ENCODE measurements around the gene PLEKHN1. TPM values are rescaled to one million over a fixed set of nuclear protein-coding genes. Genes with fewer than 3 reads are reported as not detected.

Gene PLEKHN1
- total RNA-seq, 1 donor from 2014 or later, result 1.3 TPM

DNA sequence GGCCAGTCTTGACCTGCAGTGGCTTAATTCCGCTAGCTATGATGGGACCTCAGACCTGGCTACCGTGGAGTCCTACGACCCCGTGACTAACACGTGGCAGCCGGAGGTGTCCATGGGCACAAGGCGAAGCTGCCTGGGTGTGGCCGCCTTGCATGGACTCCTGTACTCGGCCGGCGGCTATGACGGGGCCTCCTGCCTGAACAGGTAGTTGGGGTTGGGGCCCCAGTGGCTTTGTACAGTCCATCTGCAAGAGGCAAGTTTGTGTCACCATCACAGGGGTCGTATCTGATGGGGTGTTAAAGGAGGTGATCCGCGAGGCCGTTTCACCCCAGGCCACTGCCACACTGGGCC is 3.0 kb upstream of the PLEKHN1 start:
- ChIA-PET CTCF (interaction anchor here (1.1 kb wide), 1 partner anchor 13 kb away, joined by 3 read pairs; no protein-coding TSS in a partner anchor), POLR2A (no interaction called here)
- Mint-ChIP-seq H3K27ac (no peak overlapping the region), H3K4me3 (no peak overlapping the region), H3K36me3 (ENCODE audit: low read depth) (peaks cover 3% of the 10 kb centered on the region), H3K9me3 (no peaks in the 10 kb centered on the region), H3K27me3 (no peaks in the 10 kb centered on the region), H3K4me1 (peaks cover 17% of the 10 kb centered on the region)
- TF ChIP-seq, protein P1, sequence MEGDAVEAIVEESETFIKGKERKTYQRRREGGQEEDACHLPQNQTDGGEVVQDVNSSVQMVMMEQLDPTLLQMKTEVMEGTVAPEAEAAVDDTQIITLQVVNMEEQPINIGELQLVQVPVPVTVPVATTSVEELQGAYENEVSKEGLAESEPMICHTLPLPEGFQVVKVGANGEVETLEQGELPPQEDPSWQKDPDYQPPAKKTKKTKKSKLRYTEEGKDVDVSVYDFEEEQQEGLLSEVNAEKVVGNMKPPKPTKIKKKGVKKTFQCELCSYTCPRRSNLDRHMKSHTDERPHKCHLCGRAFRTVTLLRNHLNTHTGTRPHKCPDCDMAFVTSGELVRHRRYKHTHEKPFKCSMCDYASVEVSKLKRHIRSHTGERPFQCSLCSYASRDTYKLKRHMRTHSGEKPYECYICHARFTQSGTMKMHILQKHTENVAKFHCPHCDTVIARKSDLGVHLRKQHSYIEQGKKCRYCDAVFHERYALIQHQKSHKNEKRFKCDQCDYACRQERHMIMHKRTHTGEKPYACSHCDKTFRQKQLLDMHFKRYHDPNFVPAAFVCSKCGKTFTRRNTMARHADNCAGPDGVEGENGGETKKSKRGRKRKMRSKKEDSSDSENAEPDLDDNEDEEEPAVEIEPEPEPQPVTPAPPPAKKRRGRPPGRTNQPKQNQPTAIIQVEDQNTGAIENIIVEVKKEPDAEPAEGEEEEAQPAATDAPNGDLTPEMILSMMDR (IDR thresholded peaks at IDR 0.05), result no peak
- no peak for DNase-seq
- no peak for ATAC-seq (ENCODE audit: low read depth)
- intact Hi-C loops (cut with micrococcal nuclease), result loop anchor here (5.0 kb wide), 1 partner anchor 56 kb away; no protein-coding TSS in a partner anchor

DNA sequence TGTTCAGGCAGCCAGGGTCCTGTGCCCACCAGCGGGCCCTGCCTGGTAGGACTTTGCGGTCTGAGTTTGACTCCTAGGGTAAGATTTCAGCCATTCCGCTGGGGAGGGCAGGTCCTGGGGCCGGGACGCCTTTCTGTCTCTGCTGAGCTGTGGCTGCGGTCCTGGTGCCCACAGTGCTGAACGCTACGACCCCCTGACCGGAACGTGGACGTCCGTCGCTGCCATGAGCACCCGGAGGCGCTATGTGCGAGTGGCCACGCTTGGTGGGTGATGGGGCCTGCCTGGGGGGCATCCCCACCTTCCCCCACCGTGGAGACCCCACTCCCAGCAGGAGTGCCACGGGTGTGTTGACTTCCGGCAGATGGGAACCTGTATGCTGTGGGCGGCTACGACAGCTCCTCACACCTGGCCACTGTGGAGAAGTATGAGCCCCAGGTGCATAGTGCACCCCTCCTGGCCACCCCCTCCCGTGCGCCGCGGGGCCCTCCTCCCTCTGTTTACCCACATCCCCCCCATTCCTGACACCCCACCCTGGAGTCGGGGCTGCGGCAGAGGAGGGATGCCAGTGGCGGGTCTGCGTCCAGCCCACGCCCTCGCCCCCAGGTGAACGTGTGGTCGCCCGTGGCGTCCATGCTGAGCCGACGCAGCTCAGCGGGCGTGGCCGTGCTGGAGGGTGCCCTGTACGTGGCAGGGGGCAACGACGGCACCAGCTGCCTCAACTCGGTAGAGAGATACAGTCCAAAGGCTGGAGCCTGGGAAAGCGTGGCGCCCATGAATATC is 2.3 kb upstream of the PLEKHN1 start:
- DNase-seq (no peak), ATAC-seq (ENCODE audit: low read depth) (no peak)
- intact Hi-C loops (cut with micrococcal nuclease), result loop anchor here (5.0 kb wide), 1 partner anchor 57 kb away; no protein-coding TSS in a partner anchor
- Mint-ChIP-seq H3K27me3 (no peaks in the 10 kb centered on the region), H3K9me3 (no peaks in the 10 kb centered on the region), H3K4me3 (no peak overlapping the region), H3K36me3 (ENCODE audit: low read depth) (peaks cover 1% of the 10 kb centered on the region), H3K27ac (no peak overlapping the region), H3K4me1 (peaks cover 12% of the 10 kb centered on the region)
- ChIA-PET CTCF (interaction anchor here (1.1 kb wide), 1 partner anchor 12 kb away, joined by 3 read pairs; no protein-coding TSS in a partner anchor), POLR2A (no interaction called here)
- TF ChIP-seq, protein P1 (IDR thresholded peaks at IDR 0.05), result no peak

DNA sequence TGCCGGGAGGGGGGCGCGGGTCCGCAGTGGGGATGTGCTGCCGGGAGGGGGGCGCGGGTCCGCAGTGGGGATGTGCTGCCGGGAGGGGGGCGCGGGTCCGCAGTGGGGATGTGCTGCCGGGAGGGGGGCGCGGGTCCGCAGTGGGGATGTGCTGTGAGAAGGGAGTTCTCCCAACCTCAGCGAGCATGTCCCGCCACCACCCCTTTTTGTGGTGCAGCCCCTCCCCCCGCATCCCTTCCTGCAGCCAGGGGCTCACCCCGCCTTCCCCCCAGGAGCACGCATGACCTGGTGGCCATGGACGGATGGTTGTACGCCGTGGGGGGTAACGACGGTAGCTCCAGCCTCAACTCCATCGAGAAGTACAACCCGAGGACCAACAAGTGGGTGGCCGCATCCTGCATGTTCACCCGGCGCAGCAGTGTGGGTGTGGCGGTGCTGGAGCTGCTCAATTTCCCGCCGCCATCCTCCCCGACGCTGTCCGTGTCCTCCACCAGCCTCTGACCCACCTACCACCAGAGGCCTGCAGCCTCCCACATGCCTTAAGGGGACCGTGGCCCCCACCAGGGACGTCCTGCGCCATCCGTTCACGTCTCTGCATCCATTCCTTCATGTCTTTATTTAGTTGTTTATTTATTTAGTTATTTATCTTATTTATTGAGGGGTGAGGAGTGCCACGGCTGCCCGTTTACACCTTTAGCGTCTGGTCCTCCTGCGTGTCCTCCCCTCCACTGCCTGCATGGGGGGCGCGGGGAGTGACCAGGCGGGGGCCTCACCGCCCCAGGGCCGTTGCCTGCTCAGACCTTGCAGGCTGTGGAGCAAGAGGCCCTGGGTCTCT is 1.4 kb upstream of the PLEKHN1 start:
- Mint-ChIP-seq H3K4me3 (no peak overlapping the region), H3K27ac (no peak overlapping the region), H3K36me3 (ENCODE audit: low read depth) (peaks cover 1% of the 10 kb centered on the region), H3K4me1 (peaks cover 12% of the 10 kb centered on the region), H3K27me3 (peaks cover 4% of the 10 kb centered on the region), H3K9me3 (no peaks in the 10 kb centered on the region)
- POLR2A ChIA-PET, result no interaction called here
- DNase-seq (no peak), ATAC-seq (ENCODE audit: low read depth) (no peak)
- CTCF ChIA-PET, result no interaction called here
- TF ChIP-seq, protein P1 (IDR thresholded peaks at IDR 0.05), result no peak
- intact Hi-C loops (cut with micrococcal nuclease), result loop anchor here (5.0 kb wide), 2 partner anchors 43 to 58 kb away; partner anchors contain the start of gene SAMD11

DNA sequence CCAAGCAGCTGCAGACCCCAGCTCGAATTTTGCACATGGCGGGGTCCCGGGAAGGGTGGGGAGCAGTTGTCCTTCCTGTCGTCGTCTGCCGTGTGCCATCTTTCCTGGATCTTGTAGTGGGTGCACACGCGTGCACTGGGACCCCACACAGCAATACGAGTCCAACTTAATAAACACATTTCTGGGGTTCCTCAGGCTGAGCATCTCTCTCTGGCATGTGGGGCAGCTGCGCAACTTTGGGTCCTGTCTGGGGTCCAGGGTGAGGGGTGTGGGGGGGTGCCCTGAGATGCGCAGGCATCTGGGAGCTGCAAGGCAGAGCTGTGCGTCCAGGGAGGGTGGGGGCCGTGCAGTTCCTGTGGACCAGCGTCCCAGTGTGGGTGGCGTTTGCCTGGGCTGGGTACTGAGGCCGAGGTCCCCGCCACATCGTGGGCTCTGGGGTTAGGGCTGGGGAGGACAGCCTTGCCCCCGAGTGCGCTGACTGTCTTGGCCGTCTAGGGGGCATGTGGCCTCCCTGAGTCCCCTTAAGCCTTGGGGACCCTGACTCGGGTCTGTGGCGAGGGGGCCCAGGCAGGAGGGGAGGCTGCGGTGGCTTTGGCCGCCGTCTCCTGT is 652 bp upstream of the PLEKHN1 start:
- Mint-ChIP-seq H3K27me3 (peaks cover 4% of the 10 kb centered on the region), H3K9me3 (no peaks in the 10 kb centered on the region), H3K4me3 (no peak overlapping the region), H3K27ac (no peak overlapping the region), H3K4me1 (peaks cover 11% of the 10 kb centered on the region), H3K36me3 (ENCODE audit: low read depth) (peaks cover 1% of the 10 kb centered on the region)
- ATAC-seq (ENCODE audit: low read depth), result no peak
- TF ChIP-seq, protein P1 (IDR thresholded peaks at IDR 0.05), result no peak
- no peak for DNase-seq
- CTCF ChIA-PET, result no interaction called here
- POLR2A ChIA-PET, result no interaction called here
- intact Hi-C loops (cut with micrococcal nuclease), result loop anchor here (5.0 kb wide), 1 partner anchor 43 kb away; the partner anchor contains the start of gene SAMD11
